ENCODE results near the gene ARID4A. TPM values are rescaled to one million over a fixed set of nuclear protein-coding genes. Genes with fewer than 3 reads are reported as not detected.
A peak's percentile ranks its signal among the peaks of the same experiment; 100 is the strongest.

Gene ARID4A
- total and polyA plus RNA-seq, 2 of the 13 experiments (the other 11 are each of a cell fraction or from before 2014, with no cell fraction given): 7.2 to 9.7 TPM

DNA sequence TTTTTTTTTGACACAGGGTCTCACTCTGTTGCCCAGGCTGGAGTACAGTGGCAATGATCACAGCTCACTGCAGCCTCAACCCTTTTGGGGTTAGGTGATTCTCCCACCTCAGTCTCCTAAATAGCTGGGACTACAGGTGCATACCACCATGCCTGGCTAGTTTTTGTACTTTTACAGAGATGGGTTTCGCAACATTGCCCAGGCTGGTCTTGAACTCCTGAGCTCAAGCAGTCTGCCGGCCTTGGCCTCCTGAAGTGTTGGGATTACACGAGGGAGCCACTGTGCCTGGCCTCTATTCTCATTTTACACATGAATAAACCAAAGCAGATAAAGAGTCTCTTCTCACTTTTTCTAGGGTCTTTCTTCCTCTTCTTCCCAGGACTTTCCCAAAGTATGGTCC, 100.5 kb downstream of the ARID4A start:
- DNase-seq (ENCODE audit: low spot score) (no peak), ATAC-seq (no peak), FAIRE-seq (no peak)
- peak; percentile 71 for TF ChIP-seq CEBPB (IDR thresholded peaks at IDR 0.05; ENCODE audit: borderline replicate concordance, low read depth, low read length)
- peak; percentile 45; the same call in 1 of the 2 replicates for TF ChIP-seq CEBPG (CRISPR knock-in tag; IDR thresholded peaks at IDR 0.05)
- no peak for TF ChIP-seq ZBTB7A (CRISPR knock-in tag; IDR thresholded peaks at IDR 0.05)
- no peak for TF ChIP-seq ZNF878 (CRISPR knock-in tag; IDR thresholded peaks at IDR 0.05)
- Histone ChIP-seq H2AFZ (ENCODE audit: low read length) (no peak overlapping the region), H3K27me3 (ENCODE audit: control insufficient read depth in 1 of 2, insufficient read depth in 2 of 2, low read length in 2 of 2) (no peaks in the 10 kb centered on the region; a peak in 1 of 5 replicates), H3K4me3 (replicated peaks in 1 of 3; ENCODE audit: insufficient read depth in 1 of 3, low read depth in 2 of 3, low read length in 3 of 3) (no peak overlapping the region), H3K9ac (ENCODE audit: insufficient read depth, low read depth, low read length) (no peak overlapping the region), H3K79me2 (ENCODE audit: insufficient read depth, low read length) (no peaks in the 10 kb centered on the region), H3K4me1 (ENCODE audit: insufficient read depth, low read length) (peaks cover 21% of the 10 kb centered on the region), H3K4me2 (ENCODE audit: low read depth, low read length) (no peak overlapping the region), H4K20me1 (ENCODE audit: insufficient read depth, low read length) (no peaks in the 10 kb centered on the region), H3K9me3 (ENCODE audit: low read length) (no peaks in the 10 kb centered on the region), H3K36me3 (replicated peaks in 1 of 2; ENCODE audit: control insufficient read depth in 1 of 2, insufficient read depth in 2 of 2, low read length in 2 of 2) (no peaks in the 10 kb centered on the region; a peak in 1 of 5 replicates), H3K27ac (ENCODE audit: extremely low read length, insufficient read depth, low read length) (no peak overlapping the region)
- in situ Hi-C loops (cut with HindIII; ENCODE audit: extremely low pct_ligation_motif_present, low pct_unique_long_range_greater_than_20kb): no loop called here
- no TSS peak for BruUV-seq (replicated peaks)
- CTCF ChIA-PET (ENCODE audit: low intra/inter-chr PET ratio, low total read pairs): no interaction called here
- POLR2A ChIA-PET: no interaction called here
- intact Hi-C loops (cut with micrococcal nuclease; ENCODE audit: unreplicated experiment): no loop called here
- WGBS (ENCODE audit: low lambda C conversion rate): 68% methylated on average over 3 of the region's 3 CpGs

DNA sequence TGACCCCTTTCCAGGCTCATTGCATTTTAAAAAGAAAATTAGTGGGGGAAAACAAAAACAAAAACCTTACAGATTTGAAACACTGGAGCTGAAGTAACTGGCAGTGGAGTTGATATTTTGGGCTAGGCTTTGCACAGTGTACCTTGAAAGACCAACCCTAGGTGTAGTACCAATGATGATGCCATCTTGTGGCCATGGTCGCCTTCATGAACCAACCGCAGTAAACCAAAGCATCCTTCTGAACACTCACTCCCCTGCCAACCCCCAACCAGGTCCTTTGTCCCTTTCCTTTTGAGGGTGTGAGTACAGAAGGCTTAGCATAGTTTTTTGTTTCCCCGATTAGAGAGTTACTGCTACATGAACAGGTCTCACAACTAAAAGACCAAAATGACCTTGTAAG, 103.2 kb downstream of the ARID4A start:
- no peaks in the 10 kb centered on the region; a peak in 1 of 5 replicates for H3K27me3 ChIP-seq (ENCODE audit: control insufficient read depth in 1 of 2, insufficient read depth in 2 of 2, low read length in 2 of 2)
- TF ChIP-seq MZF1 (CRISPR knock-in tag; IDR thresholded peaks at IDR 0.05; ENCODE audit: borderline replicate concordance): no peak
- TF ChIP-seq, protein P1, sequence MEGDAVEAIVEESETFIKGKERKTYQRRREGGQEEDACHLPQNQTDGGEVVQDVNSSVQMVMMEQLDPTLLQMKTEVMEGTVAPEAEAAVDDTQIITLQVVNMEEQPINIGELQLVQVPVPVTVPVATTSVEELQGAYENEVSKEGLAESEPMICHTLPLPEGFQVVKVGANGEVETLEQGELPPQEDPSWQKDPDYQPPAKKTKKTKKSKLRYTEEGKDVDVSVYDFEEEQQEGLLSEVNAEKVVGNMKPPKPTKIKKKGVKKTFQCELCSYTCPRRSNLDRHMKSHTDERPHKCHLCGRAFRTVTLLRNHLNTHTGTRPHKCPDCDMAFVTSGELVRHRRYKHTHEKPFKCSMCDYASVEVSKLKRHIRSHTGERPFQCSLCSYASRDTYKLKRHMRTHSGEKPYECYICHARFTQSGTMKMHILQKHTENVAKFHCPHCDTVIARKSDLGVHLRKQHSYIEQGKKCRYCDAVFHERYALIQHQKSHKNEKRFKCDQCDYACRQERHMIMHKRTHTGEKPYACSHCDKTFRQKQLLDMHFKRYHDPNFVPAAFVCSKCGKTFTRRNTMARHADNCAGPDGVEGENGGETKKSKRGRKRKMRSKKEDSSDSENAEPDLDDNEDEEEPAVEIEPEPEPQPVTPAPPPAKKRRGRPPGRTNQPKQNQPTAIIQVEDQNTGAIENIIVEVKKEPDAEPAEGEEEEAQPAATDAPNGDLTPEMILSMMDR (CRISPR knock-in tag; IDR thresholded peaks at IDR 0.05): peak; percentile 37
- DNase-seq (ENCODE audit: low spot score): no peak
- H2AFZ ChIP-seq (ENCODE audit: low read length): no peak overlapping the region
- ChIA-PET POLR2A (no interaction called here), CTCF (ENCODE audit: low intra/inter-chr PET ratio, low total read pairs) (no interaction called here)
- no peak overlapping the region for H3K4me2 ChIP-seq (ENCODE audit: low read depth, low read length)
- in situ Hi-C loops (cut with HindIII; ENCODE audit: extremely low pct_ligation_motif_present, low pct_unique_long_range_greater_than_20kb): no loop called here
- peak; percentile 66; the same call in 2 of the 3 replicates for ATAC-seq
- BruUV-seq (replicated peaks): no TSS peak
- WGBS (ENCODE audit: low lambda C conversion rate): 84% methylated on average over 3 of the region's 3 CpGs
- intact Hi-C loops (cut with micrococcal nuclease; ENCODE audit: unreplicated experiment): no loop called here
- H4K20me1 ChIP-seq (ENCODE audit: insufficient read depth, low read length): no peaks in the 10 kb centered on the region
- H3K4me1 ChIP-seq (ENCODE audit: insufficient read depth, low read length): peaks cover 6% of the 10 kb centered on the region
- no peaks in the 10 kb centered on the region; a peak in 1 of 5 replicates for H3K36me3 ChIP-seq (replicated peaks in 1 of 2; ENCODE audit: control insufficient read depth in 1 of 2, insufficient read depth in 2 of 2, low read length in 2 of 2)
- H3K79me2 ChIP-seq (ENCODE audit: insufficient read depth, low read length): no peaks in the 10 kb centered on the region
- H3K9me3 ChIP-seq (ENCODE audit: low read length): no peaks in the 10 kb centered on the region
- no peak overlapping the region for H3K27ac ChIP-seq (ENCODE audit: extremely low read length, insufficient read depth, low read length)
- H3K9ac ChIP-seq (ENCODE audit: insufficient read depth, low read depth, low read length): no peak overlapping the region
- H3K4me3 ChIP-seq (replicated peaks in 1 of 3; ENCODE audit: insufficient read depth in 1 of 3, low read depth in 2 of 3, low read length in 3 of 3): no peak overlapping the region
- FAIRE-seq: no peak

Measured in HepG2 (cell line).